H9 (cell line): ENCODE data around the gene ZNF446. TPM values are rescaled to one million over a fixed set of nuclear protein-coding genes. Genes with fewer than 3 reads are reported as not detected.

Source experiments
- DNase-seq: peaks from one replicate; pipeline ENCODE4 v3.0.0-alpha.2; 2017
- H2AFZ ChIP-seq: one replicate; pipeline ENCODE4 v1.6.1; 2013; ENCODE audit warnings: mild to moderate bottlenecking, low read length, control low read depth, moderate library complexity
- H2AK5ac ChIP-seq: 2 replicates; pipeline ENCODE4 v1.6.1; 2013; ENCODE audit warnings: low read length, control low read depth, mixed read lengths; ENCODE audit not compliant: insufficient read length
- H2BK120ac ChIP-seq: one replicate; pipeline ENCODE4 v1.6.1; 2013; ENCODE audit warnings: low read depth, mild to moderate bottlenecking, low read length, control low read depth, inconsistent platforms; ENCODE audit not compliant: poor library complexity, severe bottlenecking
- H2BK12ac ChIP-seq: 2 replicates; pipeline ENCODE4 v1.6.1; 2013; ENCODE audit warnings: low read length, control low read depth, mixed read lengths, low read depth; ENCODE audit not compliant: insufficient read length
- H2BK15ac ChIP-seq: 2 replicates; pipeline ENCODE4 v1.6.1; 2013; ENCODE audit warnings: low read depth, low read length, control low read depth
- H2BK20ac ChIP-seq: one replicate; pipeline ENCODE4 v1.6.1; 2013; ENCODE audit warnings: low read depth, mild to moderate bottlenecking, low read length, control low read depth, inconsistent platforms; ENCODE audit not compliant: poor library complexity, severe bottlenecking
- H2BK5ac ChIP-seq: 2 replicates; pipeline ENCODE4 v1.6.1; 2013; ENCODE audit warnings: low read length, control low read depth, mixed read lengths; ENCODE audit not compliant: insufficient read length
- H3K14ac ChIP-seq: 2 replicates; pipeline ENCODE4 v1.6.1; 2013; ENCODE audit warnings: low read length, control low read depth; ENCODE audit not compliant: insufficient read depth
- H3K18ac ChIP-seq: 2 replicates; pipeline ENCODE4 v1.6.1; 2013; ENCODE audit warnings: low read depth, mild to moderate bottlenecking, mixed read lengths, low read length, control low read depth; ENCODE audit not compliant: insufficient read length
- H3K23ac ChIP-seq: 2 replicates; pipeline ENCODE4 v1.6.1; 2013; ENCODE audit warnings: low read length, control low read depth, mixed read lengths, low read depth; ENCODE audit not compliant: insufficient read length
- H3K23me2 ChIP-seq: 2 replicates; pipeline ENCODE4 v1.6.1; 2013; ENCODE audit warnings: low read depth, mild to moderate bottlenecking, mixed read lengths, low read length, control low read depth; ENCODE audit not compliant: insufficient read length, poor library complexity, severe bottlenecking
- H3K27ac ChIP-seq: 2 replicates; pipeline ENCODE4 v1.5.1; 2013; ENCODE audit warnings: low read length, control low read depth, mixed read lengths, low read depth; ENCODE audit not compliant: insufficient read length
- H3K27me3 ChIP-seq: 2 replicates; pipeline ENCODE4 v1.6.1; 2013; ENCODE audit warnings: low read length, control low read depth, inconsistent platforms; ENCODE audit not compliant: insufficient read depth
- H3K4ac ChIP-seq: 2 replicates; pipeline ENCODE4 v1.6.1; 2013; ENCODE audit warnings: low read depth, mild to moderate bottlenecking, control low read depth, inconsistent platforms, low read length, moderate library complexity
- H3K4me1 ChIP-seq: 2 replicates; pipeline ENCODE4 v1.6.1; 2013; ENCODE audit warnings: low read length, control low read depth, inconsistent platforms; ENCODE audit not compliant: insufficient read depth
- H3K4me2 ChIP-seq: 2 replicates; pipeline ENCODE4 v1.6.1; 2013; ENCODE audit warnings: low read length, control low read depth, mixed read lengths; ENCODE audit not compliant: insufficient read length, insufficient read depth
- H3K56ac ChIP-seq: 2 replicates; pipeline ENCODE4 v1.6.1; 2013; ENCODE audit warnings: low read depth, mild to moderate bottlenecking, mixed read lengths, low read length, control low read depth; ENCODE audit not compliant: insufficient read length
- H3K79me1 ChIP-seq: 2 replicates; pipeline ENCODE4 v1.6.1; 2013; ENCODE audit warnings: low read depth, mild to moderate bottlenecking, moderate library complexity, low read length, control low read depth, inconsistent platforms; ENCODE audit not compliant: insufficient read depth, poor library complexity, severe bottlenecking
- H3K79me2 ChIP-seq: 2 replicates; pipeline ENCODE4 v1.6.1; 2013; ENCODE audit warnings: low read length, control low read depth, inconsistent platforms; ENCODE audit not compliant: insufficient read depth
- H3K9ac ChIP-seq: 2 replicates; pipeline ENCODE4 v1.6.1; 2013; ENCODE audit warnings: low read length, control low read depth, mixed read lengths; ENCODE audit not compliant: insufficient read length; ENCODE audit errors: extremely low read depth
- H3K9me3 ChIP-seq: one replicate; pipeline ENCODE4 v1.6.1; 2013; ENCODE audit warnings: low read depth, low read length, inconsistent platforms; ENCODE audit not compliant: control insufficient read depth
- H3T11ph ChIP-seq: one replicate; pipeline ENCODE4 v1.6.1; 2013; ENCODE audit warnings: mild to moderate bottlenecking, low read length, control low read depth, inconsistent platforms
- H4K20me1 ChIP-seq: one replicate; pipeline ENCODE4 v1.6.1; 2013; ENCODE audit not compliant: control insufficient read depth, insufficient read length, insufficient read depth
- H4K5ac ChIP-seq: 2 replicates; pipeline ENCODE4 v1.6.1; 2013; ENCODE audit warnings: low read depth, mild to moderate bottlenecking, mixed read lengths, low read length, control low read depth; ENCODE audit not compliant: insufficient read length
- H4K8ac ChIP-seq: replicated peaks from 2 replicates; pipeline ENCODE4 v1.6.1; 2013; ENCODE audit warnings: low read length, control low read depth, mixed read lengths, low read depth; ENCODE audit not compliant: insufficient read length
- H4K91ac ChIP-seq: 2 replicates; pipeline ENCODE4 v1.6.1; 2013; ENCODE audit warnings: low read depth, mild to moderate bottlenecking, moderate library complexity, mixed read lengths, low read length, control low read depth; ENCODE audit not compliant: insufficient read length
- H3K27ac Mint-ChIP-seq, 3 experiments: 2 replicates in 2 of 3; 3 replicates in 1 of 3; pipeline ENCODE4 v1.8.0; 2020 to 2021; ENCODE audit warnings: mixed read lengths in 3 of 3, mild to moderate bottlenecking in 1 of 3, moderate library complexity in 1 of 3
- H3K27me3 Mint-ChIP-seq: 2 replicates; pipeline ENCODE4 v1.8.0; 2021; ENCODE audit warnings: low read depth, mild to moderate bottlenecking, moderate library complexity, mixed read lengths
- H3K36me3 Mint-ChIP-seq, 3 experiments: 2 replicates in 2 of 3; 3 replicates in 1 of 3; pipeline ENCODE4 v1.8.0; 2020 to 2021; ENCODE audit warnings: low read depth in 3 of 3, mixed read lengths in 3 of 3; ENCODE audit not compliant: insufficient read depth in 1 of 3
- H3K4me1 Mint-ChIP-seq, 2 experiments: 2 replicates each; pipeline ENCODE4 v1.8.0; 2020; ENCODE audit warnings: mixed read lengths in 2 of 2
- H3K4me3 Mint-ChIP-seq, 2 experiments: 2 replicates in 1 of 2; 3 replicates in 1 of 2; pipeline ENCODE4 v1.8.0; 2020 to 2021; ENCODE audit warnings: mild to moderate bottlenecking in 2 of 2, mixed read lengths in 2 of 2, moderate library complexity in 1 of 2
- H3K9me3 Mint-ChIP-seq, 2 experiments: 2 replicates in 1 of 2; 3 replicates in 1 of 2; pipeline ENCODE4 v1.8.0; 2020; ENCODE audit warnings: mild to moderate bottlenecking in 2 of 2, mixed read lengths in 2 of 2, moderate library complexity in 1 of 2
- WGBS: extraction: QIAGEN DNeasy Blood & Tissue Kit; methylation state at CpG from one replicate; pipeline ENCODE4 v1.1.7; 2013; ENCODE audit warnings: missing lambda C conversion rate, low lambda C conversion rate, mixed read lengths; ENCODE audit not compliant: insufficient read length; ENCODE audit errors: extremely low coverage; 5-methylcytosine and 5-hydroxymethylcytosine counted together
- total RNA-seq: library from RNA; stranded (reverse); gene quantifications from 2 replicates; pipeline ENCODE4 v1.2.1, GENCODE V29; 2021
- TF ChIP-seq, protein P1 (sequence below): fragments of 200-600 bp; sonication (generic); conservative IDR thresholded peaks from 3 replicates; pipeline ENCODE4 v1.8.0; 2021; ENCODE audit warnings: antibody characterized with exemption, mild to moderate bottlenecking

Gene ZNF446
- total RNA-seq, 1 experiment from 2014 or later: 7.6 TPM

DNA sequence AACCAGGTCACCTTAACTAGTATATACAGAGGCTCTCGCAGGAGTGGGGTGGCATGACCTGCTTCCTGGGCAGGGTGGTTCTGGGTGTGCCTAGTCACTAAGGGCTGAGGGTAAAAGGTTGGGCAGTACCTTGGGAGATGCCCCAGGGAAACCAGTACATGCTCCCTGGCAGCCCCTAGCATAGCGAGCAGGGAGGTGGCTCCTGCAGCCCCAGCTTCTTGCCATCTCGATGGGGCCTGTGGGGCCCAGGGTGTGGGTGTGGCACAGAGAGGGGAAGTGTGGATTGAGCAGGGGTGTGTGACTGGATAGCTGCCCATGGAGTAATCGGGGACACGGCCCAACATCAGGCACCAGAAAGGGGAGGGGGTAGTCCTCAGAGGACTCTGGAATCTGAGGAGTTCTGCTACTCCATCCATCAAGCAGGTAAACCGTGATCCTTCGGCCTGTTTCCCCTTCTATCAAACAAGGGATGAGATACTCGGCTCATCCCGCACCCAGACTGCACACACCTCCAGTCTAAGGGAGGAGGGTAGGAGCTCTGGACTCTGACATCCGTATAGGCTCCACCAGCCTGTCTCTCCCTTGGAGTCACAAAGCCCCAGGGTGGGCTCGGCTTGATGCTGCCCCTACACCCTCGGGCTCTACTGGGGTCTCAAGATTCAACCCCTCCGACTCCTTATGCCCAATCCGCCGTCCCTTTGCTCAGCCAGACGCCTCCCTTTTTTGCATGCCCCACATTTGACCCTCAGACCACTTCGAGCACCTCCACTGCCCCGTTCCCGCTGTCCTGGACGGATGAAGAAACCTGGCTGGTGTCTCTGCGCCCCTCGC is 42.3 kb downstream of the ZNF446 start:
- Histone ChIP-seq H2AK5ac (no peak overlapping the region), H2AFZ (no peak overlapping the region)
- WGBS: no CpG with 5 or more reads among the region's 22 CpGs

More for the DNA sequence above, 42.3 kb downstream of the ZNF446 start:
- H3K56ac ChIP-seq: no peak overlapping the region
- no peak overlapping the region for H3T11ph ChIP-seq
- H3K23me2 ChIP-seq: peaks cover 23% of the 10 kb centered on the region
- H3K36me3 Mint-ChIP-seq: peaks cover 9 to 19% (median 13%) of the 10 kb centered on the region in 3 experiments
- H3K9ac ChIP-seq: peak overlapping the region; percentile 96
- DNase-seq: peak; percentile 32
- H4K20me1 ChIP-seq: no peaks in the 10 kb centered on the region
- peaks cover 0 to 3% of the 10 kb centered on the region in 2 experiments; a peak in 1 of 5 replicates for H3K9me3 Mint-ChIP-seq
- no peaks in the 10 kb centered on the region for H3K27me3 Mint-ChIP-seq
- H4K5ac ChIP-seq: no peak overlapping the region
- no peaks in the 10 kb centered on the region for H3K27me3 ChIP-seq
- no peak overlapping the region for H3K27ac ChIP-seq
- H3K4me3 Mint-ChIP-seq: peak overlapping the region; percentile 91 to 96
- no peak overlapping the region for H3K23ac ChIP-seq
- H2BK5ac ChIP-seq: no peak overlapping the region
- H2BK15ac ChIP-seq: no peak overlapping the region
- no peak overlapping the region for H3K4ac ChIP-seq
- no peak overlapping the region for H2BK12ac ChIP-seq
- H4K91ac ChIP-seq: no peak overlapping the region
- peaks cover 2% of the 10 kb centered on the region; the same call in 1 of the 2 replicates for H3K79me2 ChIP-seq
- H3K18ac ChIP-seq: no peak overlapping the region
- peaks cover 51 to 52% of the 10 kb centered on the region in 2 experiments for H3K4me1 Mint-ChIP-seq
- H3K4me1 ChIP-seq: no peaks in the 10 kb centered on the region; the same call in 1 of the 2 replicates
- no peak overlapping the region for H2BK20ac ChIP-seq
- H3K9me3 ChIP-seq: no peaks in the 10 kb centered on the region
- no peak overlapping the region for H4K8ac ChIP-seq
- TF ChIP-seq, protein P1, sequence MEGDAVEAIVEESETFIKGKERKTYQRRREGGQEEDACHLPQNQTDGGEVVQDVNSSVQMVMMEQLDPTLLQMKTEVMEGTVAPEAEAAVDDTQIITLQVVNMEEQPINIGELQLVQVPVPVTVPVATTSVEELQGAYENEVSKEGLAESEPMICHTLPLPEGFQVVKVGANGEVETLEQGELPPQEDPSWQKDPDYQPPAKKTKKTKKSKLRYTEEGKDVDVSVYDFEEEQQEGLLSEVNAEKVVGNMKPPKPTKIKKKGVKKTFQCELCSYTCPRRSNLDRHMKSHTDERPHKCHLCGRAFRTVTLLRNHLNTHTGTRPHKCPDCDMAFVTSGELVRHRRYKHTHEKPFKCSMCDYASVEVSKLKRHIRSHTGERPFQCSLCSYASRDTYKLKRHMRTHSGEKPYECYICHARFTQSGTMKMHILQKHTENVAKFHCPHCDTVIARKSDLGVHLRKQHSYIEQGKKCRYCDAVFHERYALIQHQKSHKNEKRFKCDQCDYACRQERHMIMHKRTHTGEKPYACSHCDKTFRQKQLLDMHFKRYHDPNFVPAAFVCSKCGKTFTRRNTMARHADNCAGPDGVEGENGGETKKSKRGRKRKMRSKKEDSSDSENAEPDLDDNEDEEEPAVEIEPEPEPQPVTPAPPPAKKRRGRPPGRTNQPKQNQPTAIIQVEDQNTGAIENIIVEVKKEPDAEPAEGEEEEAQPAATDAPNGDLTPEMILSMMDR: no peak
- peak overlapping the region; percentile 55; the same call in 1 of the 2 replicates for H3K14ac ChIP-seq
- no peak overlapping the region for H2BK120ac ChIP-seq
- peak overlapping the region; percentile 85 for H3K4me2 ChIP-seq
- peak overlapping the region; percentile 82 to 100 (median 99) for H3K27ac Mint-ChIP-seq
- H3K79me1 ChIP-seq: no peaks in the 10 kb centered on the region
